GM18502 (cell line): Measurements from ENCODE around the gene PSMG2.
"Not testable (repeated sequence)": the region's sequence is repeated elsewhere in the genome, so short reads cannot be mapped to it uniquely, and the experiment has no call there.

Experiments used
- ATAC-seq: cut with Tn5 transposase; IDR thresholded peaks from one replicate; pipeline ENCODE4 v1.9.1; 2021; ENCODE audit warnings: mild to moderate bottlenecking; ENCODE audit not compliant: unreplicated experiment, poor library complexity

PSMG2 gene

GRCh38 chr18:12756619-12757239, 53.9 kb downstream of the PSMG2 start:
- not testable (repeated sequence) for ATAC-seq

GRCh38 chr18:12758566-12758965, 55.7 kb downstream of the PSMG2 start:
- not testable (repeated sequence) for ATAC-seq

GRCh38 chr18:12765126-12765525, 62.3 kb downstream of the PSMG2 start:
- ATAC-seq, result no peak

- ATAC-seq, result no peak
Observed at GRCh38 chr18:12765586-12765985, 62.7 kb downstream of the PSMG2 start.

DNA sequence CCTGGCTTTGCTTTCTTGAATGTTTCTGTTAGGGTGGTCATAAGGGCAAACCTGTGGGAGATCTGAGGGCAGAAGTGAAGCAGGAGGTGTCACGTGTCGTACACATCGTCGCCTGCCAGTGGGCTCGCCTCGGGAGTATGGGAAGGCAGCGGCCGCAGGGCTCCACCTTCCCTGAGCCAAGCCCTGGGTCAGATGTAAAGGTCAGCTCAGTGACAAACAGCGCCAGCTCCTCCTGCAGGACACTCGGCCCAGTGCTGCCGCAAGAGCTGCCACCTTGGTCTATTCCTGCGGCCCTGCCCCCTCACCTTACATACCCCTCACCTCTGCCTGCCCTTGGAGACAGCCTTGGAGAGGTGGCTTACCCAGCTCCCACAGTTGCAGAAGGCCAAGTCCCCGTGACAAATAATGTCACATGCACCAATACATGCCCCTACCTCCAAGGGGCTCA, 64.2 kb downstream of the PSMG2 start:
- no peak for ATAC-seq

- ATAC-seq, result no peak
Observed at GRCh38 chr18:12767580-12768155, 64.8 kb downstream of the PSMG2 start.

DNA sequence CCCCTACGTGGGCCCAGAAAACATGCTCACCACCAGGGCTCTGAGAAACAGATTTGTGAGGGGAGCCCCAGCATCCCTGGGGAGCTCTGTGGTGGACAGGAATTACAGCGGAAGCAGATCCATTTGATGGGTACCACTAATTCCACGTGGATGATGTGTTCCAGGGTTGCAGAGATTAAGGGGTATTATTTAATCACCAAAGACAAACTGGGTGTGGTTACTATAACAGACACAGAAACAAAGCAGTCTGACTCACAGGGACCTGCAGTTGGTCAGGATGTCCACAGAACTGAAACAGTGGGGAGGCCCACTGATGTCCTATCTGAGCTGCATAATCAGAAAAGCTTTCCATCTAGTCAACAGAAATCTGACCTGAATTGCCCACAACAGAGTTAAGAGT, 65.8 kb downstream of the PSMG2 start:
- ATAC-seq, result no peak

GRCh38 chr18:12769136-12769535, 66.3 kb downstream of the PSMG2 start:
- ATAC-seq, result no peak

DNA sequence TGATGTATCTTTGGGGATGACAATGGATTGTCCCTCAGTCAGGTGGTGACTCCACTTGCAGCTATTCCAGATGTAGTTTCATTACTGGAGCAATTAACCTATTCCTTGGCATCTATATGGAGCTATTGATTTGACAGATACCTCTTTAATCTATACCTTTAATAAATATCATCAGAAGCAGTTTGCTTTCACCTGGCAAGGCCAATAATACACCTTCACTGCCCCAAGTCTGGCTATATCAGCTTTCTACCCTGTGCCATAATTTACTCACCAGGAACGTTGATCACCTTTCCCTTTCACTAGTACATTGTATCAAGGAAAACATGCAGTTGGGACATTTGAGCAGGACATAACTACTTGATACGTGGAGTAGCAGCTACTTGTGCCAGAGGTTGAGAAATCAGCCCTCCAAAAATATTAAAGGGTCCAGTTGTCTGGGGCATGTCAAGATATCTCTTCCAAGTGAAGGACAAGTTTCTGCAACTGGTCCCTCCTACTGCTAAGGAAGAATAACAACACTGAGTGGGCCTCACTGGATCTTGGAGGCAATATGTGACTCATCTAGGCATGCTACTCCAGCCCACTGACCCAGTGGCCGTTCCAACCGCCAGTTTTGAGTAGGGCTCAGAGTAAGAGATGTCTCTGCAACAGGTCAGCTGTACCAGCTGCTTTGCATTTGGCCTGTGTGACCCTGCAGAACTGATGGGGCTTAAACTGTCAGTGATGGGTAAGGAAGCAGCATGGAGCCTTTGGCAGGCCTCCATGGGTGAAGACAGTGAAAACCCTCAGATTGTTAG, 67.0 kb downstream of the PSMG2 start:
- no peak for ATAC-seq

- no peak for ATAC-seq
Observed at GRCh38 chr18:12770469-12771219, 67.8 kb downstream of the PSMG2 start.

- ATAC-seq, result no peak
Observed at GRCh38 chr18:12772111-12772510, 69.3 kb downstream of the PSMG2 start.

- ATAC-seq, result no peak
Observed at GRCh38 chr18:12773369-12773768, 70.5 kb downstream of the PSMG2 start.

- ATAC-seq, result no peak
Observed at GRCh38 chr18:12774982-12775381, 72.1 kb downstream of the PSMG2 start.
